Measurements from ENCODE around the gene NSFL1C. TPM values are rescaled to one million over a fixed set of nuclear protein-coding genes. Genes with fewer than 3 reads are reported as not detected.

NSFL1C gene
- total RNA-seq, 4 donors from 2014 or later, result 33.6 to 62.4 (median 43.6) TPM

- Histone ChIP-seq H3K4me1 (no peaks in the 10 kb centered on the region), H3K4me3 (no peak overlapping the region), H3K36me3 (peaks cover 89 to 100% (median 98%) of the 10 kb centered on the region in 4 donors), H3K27ac (replicated peaks in 1 of 4) (no peak overlapping the region), H3K9me3 (peaks cover 0 to 9% (median 3%) of the 10 kb centered on the region in 4 donors), H3K27me3 (no peaks in the 10 kb centered on the region)
- no peak for DNase-seq (ENCODE audit: extremely low spot score)
- intact Hi-C loops (cut with DNase I), result no loop called here
- no peak for TF ChIP-seq POLR2AphosphoS5 (IDR thresholded peaks at IDR 0.05)
- no peak for TF ChIP-seq POLR2A (IDR thresholded peaks at IDR 0.05; ENCODE audit: low read depth)
- TF ChIP-seq EP300 (IDR thresholded peaks at IDR 0.05), result no peak
- TF ChIP-seq CTCF (IDR thresholded peaks at IDR 0.05), result no peak
Observed at GRCh38 chr20:1450926-1451491, 15.6 kb downstream of the NSFL1C start.

GRCh38 chr20:1449370-1449769, 17.3 kb downstream of the NSFL1C start:
- Histone ChIP-seq H3K9me3 (peaks cover 0 to 9% (median 3%) of the 10 kb centered on the region in 4 donors), H3K36me3 (peaks cover 90 to 100% (median 98%) of the 10 kb centered on the region in 4 donors), H3K4me1 (no peaks in the 10 kb centered on the region), H3K4me3 (no peak overlapping the region), H3K27me3 (no peaks in the 10 kb centered on the region), H3K27ac (replicated peaks in 1 of 4) (no peak overlapping the region)
- WGBS, result 94% methylated on average over 6 of the region's 6 CpGs
- no peak for DNase-seq (ENCODE audit: extremely low spot score)
- no peak for TF ChIP-seq EP300 (IDR thresholded peaks at IDR 0.05)
- intact Hi-C loops (cut with DNase I), result no loop called here

GRCh38 chr20:1448081-1448620, 18.5 kb downstream of the NSFL1C start:
- H3K27ac ChIP-seq (replicated peaks in 1 of 4), result no peak overlapping the region
- DNase-seq (ENCODE audit: extremely low spot score), result no peak
- intact Hi-C loops (cut with DNase I), result no loop called here
- H3K27me3 ChIP-seq, result no peaks in the 10 kb centered on the region
- peaks cover 92 to 100% (median 98%) of the 10 kb centered on the region in 4 donors for H3K36me3 ChIP-seq
- WGBS, result 86% methylated on average over 4 of the region's 4 CpGs
- H3K4me1 ChIP-seq, result no peaks in the 10 kb centered on the region
- H3K4me3 ChIP-seq, result no peak overlapping the region
- H3K9me3 ChIP-seq, result peaks cover 0 to 9% (median 3%) of the 10 kb centered on the region in 4 donors
- TF ChIP-seq POLR2A (IDR thresholded peaks at IDR 0.05; ENCODE audit: low read depth), result no peak
- no peak for TF ChIP-seq EP300 (IDR thresholded peaks at IDR 0.05)
- TF ChIP-seq POLR2AphosphoS5 (IDR thresholded peaks at IDR 0.05), result no peak
- TF ChIP-seq CTCF (IDR thresholded peaks at IDR 0.05), result no peak

- peaks cover 0 to 9% (median 3%) of the 10 kb centered on the region in 4 donors for H3K9me3 ChIP-seq
- no peak for DNase-seq (ENCODE audit: extremely low spot score)
- TF ChIP-seq POLR2A (IDR thresholded peaks at IDR 0.05; ENCODE audit: low read depth), result no peak
- TF ChIP-seq EP300 (IDR thresholded peaks at IDR 0.05), result no peak
- TF ChIP-seq CTCF (IDR thresholded peaks at IDR 0.05), result no peak
- no peak for TF ChIP-seq POLR2AphosphoS5 (IDR thresholded peaks at IDR 0.05)
- no peaks in the 10 kb centered on the region for H3K27me3 ChIP-seq
- no peak overlapping the region for H3K27ac ChIP-seq (replicated peaks in 1 of 4)
- no peak overlapping the region for H3K4me3 ChIP-seq
- H3K4me1 ChIP-seq, result no peaks in the 10 kb centered on the region
- 95% methylated on average over 1 of the region's 1 CpG for WGBS
- peaks cover 85 to 100% (median 98%) of the 10 kb centered on the region in 4 donors for H3K36me3 ChIP-seq
- intact Hi-C loops (cut with DNase I), result no loop called here
Observed at GRCh38 chr20:1446536-1446935, 20.1 kb downstream of the NSFL1C start.

GRCh38 chr20:1443085-1443484, 23.6 kb downstream of the NSFL1C start:
- Histone ChIP-seq H3K4me1 (no peaks in the 10 kb centered on the region), H3K4me3 (no peak overlapping the region), H3K27me3 (no peaks in the 10 kb centered on the region), H3K27ac (replicated peaks in 1 of 4) (no peak overlapping the region), H3K36me3 (peaks cover 54 to 93% (median 89%) of the 10 kb centered on the region in 4 donors), H3K9me3 (no peaks in the 10 kb centered on the region)
- 72% methylated on average over 5 of the region's 5 CpGs for WGBS
- DNase-seq (ENCODE audit: extremely low spot score), result no peak
- no peak for TF ChIP-seq POLR2A (IDR thresholded peaks at IDR 0.05; ENCODE audit: low read depth)
- TF ChIP-seq EP300 (IDR thresholded peaks at IDR 0.05), result no peak
- TF ChIP-seq POLR2AphosphoS5 (IDR thresholded peaks at IDR 0.05), result no peak
- no peak for TF ChIP-seq CTCF (IDR thresholded peaks at IDR 0.05)
- intact Hi-C loops (cut with DNase I), result no loop called here
